ENCODE measurements around the gene CRYGN. TPM values are rescaled to one million over a fixed set of nuclear protein-coding genes. Genes with fewer than 3 reads are reported as not detected.

CRYGN gene
- total RNA-seq, 1 donor from 2014 or later: 1.3 TPM

DNA sequence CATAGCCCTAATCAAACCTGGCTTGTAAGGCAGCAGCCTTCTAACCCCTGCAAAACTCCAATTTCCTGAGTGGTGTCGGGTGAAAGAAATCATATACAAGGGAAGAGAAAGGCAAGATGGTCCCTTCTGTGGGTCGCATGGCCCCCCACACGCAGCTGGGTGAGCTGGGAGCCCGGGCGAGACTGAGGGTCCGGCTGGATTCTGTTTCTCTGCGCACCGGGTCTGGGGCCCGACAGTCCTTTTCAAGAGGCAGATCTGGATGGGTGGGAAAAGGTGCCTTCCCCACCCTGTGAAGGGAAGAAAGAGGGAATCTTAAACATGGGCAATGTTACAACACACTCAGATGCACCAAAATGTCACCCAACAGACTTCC is 48.6 kb downstream of the CRYGN start:
- peaks cover 9% of the 10 kb centered on the region for H3K4me1 Mint-ChIP-seq (ENCODE audit: unreplicated experiment)
- H3K27ac Mint-ChIP-seq: no peak overlapping the region
- TF ChIP-seq, protein P1, sequence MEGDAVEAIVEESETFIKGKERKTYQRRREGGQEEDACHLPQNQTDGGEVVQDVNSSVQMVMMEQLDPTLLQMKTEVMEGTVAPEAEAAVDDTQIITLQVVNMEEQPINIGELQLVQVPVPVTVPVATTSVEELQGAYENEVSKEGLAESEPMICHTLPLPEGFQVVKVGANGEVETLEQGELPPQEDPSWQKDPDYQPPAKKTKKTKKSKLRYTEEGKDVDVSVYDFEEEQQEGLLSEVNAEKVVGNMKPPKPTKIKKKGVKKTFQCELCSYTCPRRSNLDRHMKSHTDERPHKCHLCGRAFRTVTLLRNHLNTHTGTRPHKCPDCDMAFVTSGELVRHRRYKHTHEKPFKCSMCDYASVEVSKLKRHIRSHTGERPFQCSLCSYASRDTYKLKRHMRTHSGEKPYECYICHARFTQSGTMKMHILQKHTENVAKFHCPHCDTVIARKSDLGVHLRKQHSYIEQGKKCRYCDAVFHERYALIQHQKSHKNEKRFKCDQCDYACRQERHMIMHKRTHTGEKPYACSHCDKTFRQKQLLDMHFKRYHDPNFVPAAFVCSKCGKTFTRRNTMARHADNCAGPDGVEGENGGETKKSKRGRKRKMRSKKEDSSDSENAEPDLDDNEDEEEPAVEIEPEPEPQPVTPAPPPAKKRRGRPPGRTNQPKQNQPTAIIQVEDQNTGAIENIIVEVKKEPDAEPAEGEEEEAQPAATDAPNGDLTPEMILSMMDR (conservative IDR thresholded peaks at IDR 0.05): no peak
- no peaks in the 10 kb centered on the region for H3K9me3 Mint-ChIP-seq
- H3K27me3 Mint-ChIP-seq: no peaks in the 10 kb centered on the region
- no peak for DNase-seq (ENCODE audit: extremely low spot score, unreplicated experiment)
- peaks cover 3% of the 10 kb centered on the region for H3K36me3 Mint-ChIP-seq
- H3K4me3 Mint-ChIP-seq: no peak overlapping the region

DNA sequence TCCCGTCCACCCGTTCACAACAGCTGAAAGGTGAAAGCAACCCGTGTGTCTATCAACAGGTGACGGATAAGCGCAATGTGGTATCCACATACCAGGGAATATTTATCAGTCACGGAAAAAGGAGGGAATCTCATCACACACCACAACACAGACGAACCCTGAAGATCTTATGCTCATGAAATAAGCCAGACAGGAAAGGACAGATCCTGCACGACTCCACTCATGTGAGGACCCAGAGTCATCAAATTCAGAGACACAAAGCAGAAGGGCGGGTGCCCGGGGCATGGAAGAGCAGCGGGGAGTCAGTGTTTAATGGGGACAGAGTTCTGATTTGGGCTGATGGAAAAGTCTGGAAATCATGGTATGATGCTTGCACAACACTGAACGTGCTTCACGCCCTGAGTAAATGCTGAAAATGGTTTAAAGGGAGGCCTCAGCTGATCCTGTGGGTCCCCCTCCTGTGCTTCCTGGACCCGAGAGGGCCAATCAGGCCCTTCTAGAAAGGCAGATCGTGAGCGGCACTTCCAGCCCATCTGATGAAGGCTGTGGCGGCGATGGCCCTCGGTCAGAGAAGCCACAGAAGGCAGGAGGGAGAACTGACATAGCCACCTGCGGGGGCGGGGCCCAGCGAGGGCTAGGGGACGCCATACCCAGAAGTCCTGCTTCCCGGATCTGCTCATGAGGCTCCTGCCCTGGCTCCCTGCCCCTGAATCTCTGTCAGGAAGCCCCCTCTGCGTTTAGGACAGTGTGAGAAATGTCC is 49.2 kb downstream of the CRYGN start:
- Mint-ChIP-seq H3K4me3 (no peak overlapping the region), H3K27ac (no peak overlapping the region), H3K36me3 (peaks cover 3% of the 10 kb centered on the region), H3K9me3 (no peaks in the 10 kb centered on the region), H3K27me3 (no peaks in the 10 kb centered on the region), H3K4me1 (ENCODE audit: unreplicated experiment) (peaks cover 9% of the 10 kb centered on the region)
- no peak for DNase-seq (ENCODE audit: extremely low spot score, unreplicated experiment)
- TF ChIP-seq, protein P1 (conservative IDR thresholded peaks at IDR 0.05): no peak

DNA sequence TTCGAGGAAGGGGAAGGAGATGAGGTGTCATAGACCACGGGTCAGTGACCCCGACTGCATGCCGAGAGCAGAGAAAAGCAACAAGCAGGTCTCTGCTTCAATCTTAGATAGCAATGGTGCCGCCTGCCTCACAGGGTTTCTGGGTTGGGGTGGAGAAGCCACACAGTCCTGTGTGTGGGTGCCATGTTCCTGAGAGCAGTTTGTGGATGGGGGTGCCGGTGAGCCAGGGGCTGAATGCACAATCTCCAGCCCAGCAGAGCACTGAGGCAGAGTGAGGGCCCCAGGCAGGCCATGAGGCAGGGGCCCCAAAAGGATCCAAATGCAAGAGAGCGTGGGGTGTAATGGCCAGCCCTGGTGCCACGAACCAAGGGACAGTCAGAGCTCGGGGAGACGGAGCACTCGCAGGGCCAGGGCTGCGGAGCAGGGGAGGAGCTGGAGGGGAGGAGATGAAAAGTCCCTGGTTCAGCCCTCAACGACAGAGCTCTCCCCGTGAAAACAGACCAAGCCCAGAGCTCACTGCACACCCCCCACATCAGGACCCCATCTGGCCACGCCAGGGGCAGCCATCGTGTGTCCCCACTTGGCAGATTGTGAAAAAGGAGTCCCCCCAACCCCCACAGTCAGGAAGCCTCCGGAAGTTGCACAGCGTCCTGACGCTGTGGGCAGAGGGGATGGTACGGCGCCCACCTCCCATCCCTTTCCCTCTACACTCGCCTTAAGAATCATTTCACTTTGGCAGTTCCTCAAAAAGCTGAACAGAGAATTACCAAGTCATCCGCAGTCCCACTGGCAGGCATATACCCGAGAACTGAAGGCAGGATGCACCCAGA is 50.0 kb downstream of the CRYGN start:
- no peaks in the 10 kb centered on the region for H3K9me3 Mint-ChIP-seq
- peaks cover 9% of the 10 kb centered on the region for H3K4me1 Mint-ChIP-seq (ENCODE audit: unreplicated experiment)
- H3K27me3 Mint-ChIP-seq: no peaks in the 10 kb centered on the region
- DNase-seq (ENCODE audit: extremely low spot score, unreplicated experiment): no peak
- H3K36me3 Mint-ChIP-seq: peaks cover under 1% of the 10 kb centered on the region
- H3K27ac Mint-ChIP-seq: no peak overlapping the region
- no peak overlapping the region for H3K4me3 Mint-ChIP-seq
- TF ChIP-seq, protein P1 (conservative IDR thresholded peaks at IDR 0.05): no peak

DNA sequence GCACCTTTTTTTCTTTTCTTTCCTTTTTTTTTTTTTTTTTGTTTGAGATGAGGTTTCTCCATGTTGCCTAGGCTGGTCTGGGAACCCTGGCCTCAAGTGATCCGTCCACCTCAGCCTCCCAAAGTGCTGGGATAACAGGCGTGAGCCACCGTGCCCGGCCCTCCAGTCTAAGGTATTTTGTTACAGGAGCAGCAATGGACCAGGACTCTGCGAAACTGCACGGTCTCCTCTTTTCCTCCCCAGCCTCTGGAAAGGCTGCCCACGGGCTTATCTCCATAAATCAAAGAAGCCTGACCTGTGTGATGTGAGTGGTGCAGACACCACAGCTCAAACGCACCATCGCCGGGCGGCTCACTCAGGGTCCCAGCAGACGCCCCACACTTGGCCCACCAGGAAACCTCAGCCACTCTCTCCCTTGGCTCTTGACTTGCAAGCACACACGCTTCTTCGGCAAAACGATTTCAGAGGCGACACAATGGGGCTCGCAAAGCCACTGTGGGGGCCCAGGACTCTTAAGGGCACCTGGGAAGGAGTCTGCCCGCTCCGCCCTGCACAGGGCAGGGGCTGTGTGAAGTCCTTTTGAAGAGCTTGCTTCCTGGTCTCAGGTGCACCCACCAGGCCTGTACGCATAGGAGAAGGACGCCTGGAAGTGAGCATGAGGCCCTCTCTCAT is 50.7 kb downstream of the CRYGN start:
- no peak overlapping the region for H3K27ac Mint-ChIP-seq
- DNase-seq (ENCODE audit: extremely low spot score, unreplicated experiment): no peak
- peaks cover 10% of the 10 kb centered on the region for H3K4me1 Mint-ChIP-seq (ENCODE audit: unreplicated experiment)
- H3K9me3 Mint-ChIP-seq: no peaks in the 10 kb centered on the region
- peaks cover 2% of the 10 kb centered on the region for H3K36me3 Mint-ChIP-seq
- TF ChIP-seq, protein P1 (conservative IDR thresholded peaks at IDR 0.05): no peak
- H3K27me3 Mint-ChIP-seq: peaks cover 2% of the 10 kb centered on the region
- no peak overlapping the region for H3K4me3 Mint-ChIP-seq

DNA sequence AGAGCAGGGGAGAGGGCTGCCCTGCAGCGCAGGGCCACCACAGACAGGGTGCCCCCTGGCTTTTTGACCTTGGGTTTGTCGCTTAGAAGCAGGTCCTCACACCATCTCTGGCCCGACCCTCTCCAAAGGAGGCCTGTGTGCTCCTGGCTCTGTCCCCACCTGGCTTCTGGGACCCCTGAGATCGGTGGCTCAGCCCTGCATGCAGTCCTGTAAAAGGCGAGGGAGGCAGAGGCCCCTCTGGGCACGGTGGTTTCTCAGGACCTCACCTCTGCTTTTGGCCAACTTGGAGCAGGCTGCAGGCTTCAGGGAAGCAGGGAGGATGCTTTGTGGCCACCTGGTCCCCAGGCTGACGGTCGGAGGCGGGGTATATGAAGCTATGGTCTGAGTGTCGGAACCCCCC is 51.5 kb downstream of the CRYGN start:
- no peak for DNase-seq (ENCODE audit: extremely low spot score, unreplicated experiment)
- H3K27ac Mint-ChIP-seq: no peak overlapping the region
- no peaks in the 10 kb centered on the region for H3K9me3 Mint-ChIP-seq
- no peak overlapping the region for H3K4me3 Mint-ChIP-seq
- H3K4me1 Mint-ChIP-seq (ENCODE audit: unreplicated experiment): peaks cover 10% of the 10 kb centered on the region
- TF ChIP-seq, protein P1 (conservative IDR thresholded peaks at IDR 0.05): no peak
- H3K27me3 Mint-ChIP-seq: peaks cover 9% of the 10 kb centered on the region
- peaks cover 4% of the 10 kb centered on the region for H3K36me3 Mint-ChIP-seq

Measured in type B pancreatic cell (in vitro differentiated cells).